ENCODE results near the gene FAM219B. TPM values are rescaled to one million over a fixed set of nuclear protein-coding genes. Genes with fewer than 3 reads are reported as not detected.
"Not testable (repeated sequence)": the region's sequence is repeated elsewhere in the genome, so short reads cannot be mapped to it uniquely, and the experiment has no call there.

The FAM219B gene
- total RNA-seq, 2 experiments from 2014 or later: 52.3 to 67.6 TPM

- DNase-seq (ENCODE audit: low spot score): peak; percentile 61
- TF ChIP-seq CTCF (conservative IDR thresholded peaks at IDR 0.05; ENCODE audit: low read length) (no peak), EZH2phosphoT487 (IDR thresholded peaks at IDR 0.05; ENCODE audit: borderline replicate concordance, low read depth, low read length) (no peak)
These were observed 30.6 kb upstream of the FAM219B start for GRCh38 chr15:74937272-74937589.

GRCh38 chr15:74935193-74935592 lies 28.5 kb upstream of the FAM219B start:
- intact Hi-C loops (cut with micrococcal nuclease; ENCODE audit: unreplicated experiment); BruUV-seq (replicated peaks): not testable (repeated sequence)

More at GRCh38 chr15:74937272-74937589, 30.6 kb upstream of the FAM219B start:
- H3K9me3 ChIP-seq (ENCODE audit: low read length): no peaks in the 10 kb centered on the region
- H3K27ac ChIP-seq (ENCODE audit: low read depth, low read length, poor library complexity, severe bottlenecking): peak overlapping the region; percentile 73
- H3K9me2 ChIP-seq (ENCODE audit: insufficient read depth, low read length): no peaks in the 10 kb centered on the region
- peaks cover 34% of the 10 kb centered on the region for H3K36me3 ChIP-seq (ENCODE audit: insufficient read depth, low read length)
- intact Hi-C loops (cut with micrococcal nuclease; ENCODE audit: unreplicated experiment): no loop called here
- H3K79me2 ChIP-seq (ENCODE audit: insufficient read depth, low read depth, low read length): peaks cover 56% of the 10 kb centered on the region
- ChIA-PET POLR2A (interaction anchor here (0.6 kb wide), 2 partner anchors 14 to 943 kb away, joined by 3 to 4 read pairs; no protein-coding TSS in a partner anchor), CTCF (ENCODE audit: unreplicated experiment) (no interaction called here)
- H3K4me3 ChIP-seq (ENCODE audit: low read depth, low read length, poor library complexity, severe bottlenecking): peak overlapping the region; percentile 97
- H2AFZ ChIP-seq (ENCODE audit: low read length): peak overlapping the region; percentile 38
- H4K20me1 ChIP-seq (ENCODE audit: insufficient read depth, low read length): peaks cover 6% of the 10 kb centered on the region
- H3K4me1 ChIP-seq (ENCODE audit: insufficient read depth, low read length, poor library complexity, severe bottlenecking): peaks cover 33% of the 10 kb centered on the region
- TSS peak; percentile 87 for BruUV-seq (replicated peaks)
- peak overlapping the region; percentile 62 for H3K4me2 ChIP-seq (ENCODE audit: low read length)

More at GRCh38 chr15:74935193-74935592, 28.5 kb upstream of the FAM219B start:
- H3K36me3 ChIP-seq (ENCODE audit: insufficient read depth, low read length): peaks cover 53% of the 10 kb centered on the region
- H3K9me3 ChIP-seq (ENCODE audit: low read length); H2AFZ ChIP-seq (ENCODE audit: low read length); DNase-seq (ENCODE audit: low spot score); H3K27ac ChIP-seq (ENCODE audit: low read depth, low read length, poor library complexity, severe bottlenecking); H4K20me1 ChIP-seq (ENCODE audit: insufficient read depth, low read length); H3K4me3 ChIP-seq (ENCODE audit: low read depth, low read length, poor library complexity, severe bottlenecking); H3K9me2 ChIP-seq (ENCODE audit: insufficient read depth, low read length); CTCF ChIA-PET (ENCODE audit: unreplicated experiment): not testable (repeated sequence)
- peak overlapping the region; percentile 38 for H3K4me2 ChIP-seq (ENCODE audit: low read length)
- POLR2A ChIA-PET: interaction anchor here (1.4 kb wide), 1 partner anchor 33 kb away, joined by 4 read pairs; no protein-coding TSS in a partner anchor
- peaks cover 71% of the 10 kb centered on the region for H3K79me2 ChIP-seq (ENCODE audit: insufficient read depth, low read depth, low read length)
- TF ChIP-seq CTCF (conservative IDR thresholded peaks at IDR 0.05; ENCODE audit: low read length): peak; percentile 36
- H3K4me1 ChIP-seq (ENCODE audit: insufficient read depth, low read length, poor library complexity, severe bottlenecking): peaks cover 37% of the 10 kb centered on the region

Data from OCI-LY7 (cell line).